PFSK-1 (cell line): ENCODE data around the gene TRIM21.

ENCODE experiments used
- FOXP2 ChIP-seq: optimal IDR thresholded peaks from 2 replicates; pipeline ENCODE3; 2011; ENCODE audit warnings: borderline replicate concordance, control low read depth, inconsistent platforms; ENCODE audit not compliant: insufficient read depth; ENCODE audit errors: extremely low read length, extremely low read depth
- POLR2AphosphoS5 ChIP-seq: IDR thresholded peaks from 2 replicates; pipeline ENCODE4 v1.6.1; 2012; ENCODE audit warnings: low read depth, mild to moderate bottlenecking, control low read depth, low read length, moderate library complexity
- REST ChIP-seq, 2 experiments: IDR thresholded peaks; 2 replicates each; pipeline versions ENCODE4 v1.6.1 to v1.8.0; 2011 to 2012; ENCODE audit warnings: low read depth in 2 of 2, low read length in 2 of 2, control low read depth in 1 of 2, inconsistent platforms in 1 of 2, mild to moderate bottlenecking in 1 of 2, moderate library complexity in 1 of 2; ENCODE audit not compliant: insufficient read depth in 1 of 2
- SIN3A ChIP-seq: IDR thresholded peaks from 2 replicates; pipeline ENCODE4 v1.6.1; 2012; ENCODE audit warnings: mild to moderate bottlenecking, low read length, moderate library complexity, borderline replicate concordance; ENCODE audit not compliant: insufficient read depth

TRIM21 gene

GRCh38 chr11:4368286-4368685 lies 25.2 kb downstream of the TRIM21 start, which contains the start of gene OR52B4:
Gene OR52B4, minus strand, starts transcription at chr11:4368386. Its CDS starts 91 bp downstream, at chr11:4368295.
- no peak for TF ChIP-seq POLR2AphosphoS5
- no peak for TF ChIP-seq REST (IDR thresholded peaks at IDR 0.05; ENCODE audit: insufficient read depth in 1 of 2, low read depth in 2 of 2, low read length in 2 of 2)
- no peak for TF ChIP-seq SIN3A
- TF ChIP-seq FOXP2, result no peak
